Endothelial cell of umbilical vein (primary cell): ENCODE measurements around the gene TCAP. TPM values are rescaled to one million over a fixed set of nuclear protein-coding genes. Genes with fewer than 3 reads are reported as not detected.
"Not testable (repeated sequence)": the region's sequence is repeated elsewhere in the genome, so short reads cannot be mapped to it uniquely, and the experiment has no call there.

ENCODE experiments used
- BruUV-seq: library from RNA; stranded (reverse); fragments of 400-500 nt; replicated peaks from 2 replicates; lab custom pipeline; 2021; lab: Mats Ljungman, UMichigan
- CTCF ChIA-PET: fragments of 300-600, 350-600 bp; sonication (Branson Sonifier 250); formaldehyde crosslinking; loops from one replicate; lab custom pipeline; 2021; ENCODE audit warnings: antibody characterized with exemption, inconsistent platforms; lab: Charles Lee
- POLR2A ChIA-PET: fragments of 300-600, 350-600 bp; sonication (Branson Sonifier 250); formaldehyde crosslinking; loops from one replicate; lab custom pipeline; 2021; ENCODE audit warnings: antibody characterized with exemption, inconsistent platforms; lab: Charles Lee
- DNase-seq: peaks from one replicate; pipeline ENCODE4 v3.0.0-alpha.2; 2011; ENCODE audit warnings: low read depth, low spot score
- FAIRE-seq: peaks from 2 replicates; lab custom pipeline; 2011; peaks lifted over from hg19 to GRCh38; lab: Jason Lieb, UNC
- H2AFZ ChIP-seq: 2 replicates; pipeline ENCODE4 v1.6.0; 2012; ENCODE audit warnings: low read depth, low read length, control low read depth, inconsistent platforms
- H3K27ac ChIP-seq: 2 replicates; pipeline ENCODE4 v1.5.1; 2011; ENCODE audit warnings: low read depth, mild to moderate bottlenecking, control low read depth, low read length, moderate library complexity; ENCODE audit not compliant: insufficient read depth
- H3K27me3 ChIP-seq, 2 experiments: 2 replicates each; pipeline versions ENCODE4 v1.6.0 to v1.6.1; 2011; ENCODE audit warnings: low read length in 2 of 2, mixed read lengths in 1 of 2; ENCODE audit not compliant: control insufficient read depth in 2 of 2, insufficient read depth in 2 of 2
- H3K36me3 ChIP-seq, 2 experiments: 2 replicates in 1 of 2; 3 replicates in 1 of 2; pipeline ENCODE4 v1.5.1; 2011; ENCODE audit warnings: low read length in 2 of 2, mild to moderate bottlenecking in 1 of 2, moderate library complexity in 1 of 2; ENCODE audit not compliant: control insufficient read depth in 2 of 2, insufficient read depth in 2 of 2; ENCODE audit errors: extremely low read depth in 1 of 2
- H3K4me1 ChIP-seq: 3 replicates; pipeline ENCODE4 v1.5.1; 2011; ENCODE audit warnings: mild to moderate bottlenecking, low read length; ENCODE audit not compliant: control insufficient read depth, insufficient read depth; ENCODE audit errors: extremely low read depth
- H3K4me2 ChIP-seq: 2 replicates; pipeline ENCODE4 v1.6.1; 2011; ENCODE audit warnings: low read length, control low read depth, mixed read lengths; ENCODE audit not compliant: insufficient read depth
- H3K4me3 ChIP-seq, 3 experiments: fragments of 200-600 bp in 1 of 3; sonication (generic), shearing (Covaris generic) in 1 of 3; replicated peaks in 1 of 3; 2 replicates each; pipeline ENCODE4 v1.5.1; 2011 to 2016; ENCODE audit warnings: control low read depth in 3 of 3, low read length in 3 of 3, mild to moderate bottlenecking in 2 of 3, inconsistent platforms in 1 of 3, low read depth in 1 of 3, moderate library complexity in 1 of 3; ENCODE audit not compliant: insufficient read depth in 1 of 3
- H3K79me2 ChIP-seq: 2 replicates; pipeline ENCODE4 v1.6.0; 2012; ENCODE audit warnings: low read length, inconsistent platforms; ENCODE audit not compliant: control insufficient read depth, insufficient read depth
- H3K9ac ChIP-seq: replicated peaks from 2 replicates; pipeline ENCODE3; 2011; ENCODE audit warnings: low read length, control low read depth; ENCODE audit not compliant: insufficient read depth; ENCODE audit errors: extremely low read depth
- H3K9me1 ChIP-seq: replicated peaks from 3 replicates; pipeline ENCODE4 v1.6.0; 2011; ENCODE audit warnings: mild to moderate bottlenecking, low read length; ENCODE audit not compliant: control insufficient read depth, insufficient read depth; ENCODE audit errors: extremely low read depth
- H3K9me3 ChIP-seq: replicated peaks from 2 replicates; pipeline ENCODE4 v1.5.1; 2012; ENCODE audit warnings: low read length, inconsistent platforms; ENCODE audit not compliant: control insufficient read depth, insufficient read depth
- H4K20me1 ChIP-seq: replicated peaks from 2 replicates; pipeline ENCODE3; 2011; ENCODE audit warnings: mild to moderate bottlenecking, low read length; ENCODE audit not compliant: control insufficient read depth, insufficient read depth; ENCODE audit errors: extremely low read depth
- EZH2 ChIP-seq: IDR thresholded peaks from 2 replicates; pipeline ENCODE4 v1.6.1; 2012; ENCODE audit warnings: borderline replicate concordance, low read depth, mild to moderate bottlenecking, moderate library complexity, low read length, inconsistent platforms; ENCODE audit not compliant: severe bottlenecking
- FOS ChIP-seq: IDR thresholded peaks from 2 replicates; pipeline ENCODE4 v1.6.1; 2011; ENCODE audit warnings: mild to moderate bottlenecking, low read length, moderate library complexity, borderline replicate concordance; ENCODE audit not compliant: insufficient read depth
- GATA2 ChIP-seq: IDR thresholded peaks from 2 replicates; pipeline ENCODE4 v1.7.0; 2011; ENCODE audit warnings: low read depth, mild to moderate bottlenecking, moderate library complexity, mixed read lengths, low read length; ENCODE audit not compliant: insufficient read length, insufficient read depth
- JUN ChIP-seq: IDR thresholded peaks from 2 replicates; pipeline ENCODE4 v1.6.1; 2011; ENCODE audit warnings: borderline replicate concordance, low read depth; ENCODE audit not compliant: insufficient read length, insufficient read depth
- MYC ChIP-seq: IDR thresholded peaks from one replicate; pipeline ENCODE4 v1.6.1; 2011; ENCODE audit warnings: mild to moderate bottlenecking, low read depth, low read length
- POLR2A ChIP-seq: IDR thresholded peaks from 2 replicates; pipeline ENCODE4 v1.6.1; 2012; ENCODE audit warnings: low read depth, mild to moderate bottlenecking, control low read depth, low read length
- POLR2AphosphoS5 ChIP-seq: IDR thresholded peaks from 2 replicates; pipeline ENCODE4 v1.6.1; 2012; ENCODE audit warnings: low read depth, mild to moderate bottlenecking, control low read depth, low read length, moderate library complexity; ENCODE audit not compliant: insufficient read depth
- dilution Hi-C: fragments of 300-500 bp; cut with MboI; formaldehyde crosslinking; loops from one replicate; pipeline ENCODE4 v1.15.0; 2019; ENCODE audit warnings: low sequenced_read_pairs; ENCODE audit not compliant: extremely low pct_ligation_motif_present
- intact Hi-C: fragments of 100-400 bp; cut with micrococcal nuclease; formaldehyde crosslinking; loops from one replicate; pipeline ENCODE4 v1.10.0; 2022
- polyA plus RNA-seq, 4 experiments: library from polyadenylated mRNA; depleted of rRNA in 3 of 4; stranded (reverse) in 3 of 4; unstranded in 1 of 4; fragments of >200 nt; gene quantifications; 2 replicates each; pipeline versions ENCODE4 v1.2.1 to v1.2.3, GENCODE V29; 2011 to 2012; ENCODE audit warnings: missing spikeins in 1 of 4
- total RNA-seq: library from RNA; stranded (reverse); gene quantifications from 2 replicates; pipeline ENCODE4 v1.2.3, GENCODE V29; 2021
- TF ChIP-seq, protein P1 (sequence below): IDR thresholded peaks from 2 replicates; pipeline ENCODE4 v1.6.1; 2011; ENCODE audit not compliant: insufficient read depth, insufficient read length
- TF ChIP-seq, protein P2 (sequence below), 2 donors: IDR thresholded peaks; 1 replicate in 1 of 2; 2 replicates in 1 of 2; pipeline ENCODE4 v1.5.1; 2011; ENCODE audit warnings: low read length in 2 of 2, mild to moderate bottlenecking in 2 of 2, moderate library complexity in 2 of 2, control low read depth in 1 of 2, inconsistent platforms in 1 of 2, low read depth in 1 of 2; ENCODE audit not compliant: insufficient read depth in 1 of 2; ENCODE audit errors: extremely low read depth in 1 of 2

TCAP gene
- total and polyA plus RNA-seq, 2 donors (not counting 3 experiments of a cell fraction or from before 2014, with no cell fraction given) = 0.51 to 0.93 TPM

GRCh38 chr17:39697961-39698360 lies 32.8 kb downstream of the TCAP start:
- dilution Hi-C loops = no loop called here
- no peaks in the 10 kb centered on the region for H3K4me1 ChIP-seq
- no peaks in the 10 kb centered on the region for H3K36me3 ChIP-seq
- FAIRE-seq (no peak), DNase-seq (no peak)
- intact Hi-C loops = no loop called here
- H3K4me2 ChIP-seq = no peak overlapping the region
- ChIA-PET POLR2A (no interaction called here), CTCF (no interaction called here)
- H3K27me3 ChIP-seq = peaks cover 0 to 2% of the 10 kb centered on the region in 2 experiments
- H2AFZ ChIP-seq = no peak overlapping the region
- no peaks in the 10 kb centered on the region for H3K9me3 ChIP-seq
- H3K79me2 ChIP-seq = no peaks in the 10 kb centered on the region
- TF ChIP-seq POLR2AphosphoS5 (no peak), POLR2A (no peak), EZH2 (no peak), GATA2 (no peak), FOS (no peak), MYC (no peak), JUN (no peak)
- TF ChIP-seq, protein P1, sequence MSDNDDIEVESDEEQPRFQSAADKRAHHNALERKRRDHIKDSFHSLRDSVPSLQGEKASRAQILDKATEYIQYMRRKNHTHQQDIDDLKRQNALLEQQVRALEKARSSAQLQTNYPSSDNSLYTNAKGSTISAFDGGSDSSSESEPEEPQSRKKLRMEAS = no peak
- TF ChIP-seq, protein P2, sequence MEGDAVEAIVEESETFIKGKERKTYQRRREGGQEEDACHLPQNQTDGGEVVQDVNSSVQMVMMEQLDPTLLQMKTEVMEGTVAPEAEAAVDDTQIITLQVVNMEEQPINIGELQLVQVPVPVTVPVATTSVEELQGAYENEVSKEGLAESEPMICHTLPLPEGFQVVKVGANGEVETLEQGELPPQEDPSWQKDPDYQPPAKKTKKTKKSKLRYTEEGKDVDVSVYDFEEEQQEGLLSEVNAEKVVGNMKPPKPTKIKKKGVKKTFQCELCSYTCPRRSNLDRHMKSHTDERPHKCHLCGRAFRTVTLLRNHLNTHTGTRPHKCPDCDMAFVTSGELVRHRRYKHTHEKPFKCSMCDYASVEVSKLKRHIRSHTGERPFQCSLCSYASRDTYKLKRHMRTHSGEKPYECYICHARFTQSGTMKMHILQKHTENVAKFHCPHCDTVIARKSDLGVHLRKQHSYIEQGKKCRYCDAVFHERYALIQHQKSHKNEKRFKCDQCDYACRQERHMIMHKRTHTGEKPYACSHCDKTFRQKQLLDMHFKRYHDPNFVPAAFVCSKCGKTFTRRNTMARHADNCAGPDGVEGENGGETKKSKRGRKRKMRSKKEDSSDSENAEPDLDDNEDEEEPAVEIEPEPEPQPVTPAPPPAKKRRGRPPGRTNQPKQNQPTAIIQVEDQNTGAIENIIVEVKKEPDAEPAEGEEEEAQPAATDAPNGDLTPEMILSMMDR (IDR thresholded peaks at IDR 0.05; ENCODE audit: extremely low read depth in 1 of 2, insufficient read depth in 1 of 2, low read depth in 1 of 2, low read length in 2 of 2) = no peak
- H3K9ac ChIP-seq = no peak overlapping the region
- no peak overlapping the region for H3K4me3 ChIP-seq
- no peaks in the 10 kb centered on the region for H4K20me1 ChIP-seq
- BruUV-seq = no TSS peak
- H3K27ac ChIP-seq = no peak overlapping the region
- H3K9me1 ChIP-seq = no peaks in the 10 kb centered on the region

GRCh38 chr17:39699157-39699817 lies 34.1 kb downstream of the TCAP start:
- H3K9ac ChIP-seq = peak overlapping the region; percentile 39
- H4K20me1 ChIP-seq, H3K36me3 ChIP-seq, H3K27me3 ChIP-seq, FAIRE-seq, DNase-seq, H3K79me2 ChIP-seq, H3K27ac ChIP-seq, H3K9me1 ChIP-seq, POLR2A ChIA-PET, dilution Hi-C loops, intact Hi-C loops, BruUV-seq, H3K4me1 ChIP-seq, H3K9me3 ChIP-seq: not testable (repeated sequence)
- peak overlapping the region; percentile 44 to 58 (median 52) for H3K4me3 ChIP-seq
- CTCF ChIA-PET = interaction anchor here (0.9 to 2.3 kb wide), 11 partner anchors 11 to 77 kb away, joined by 3 to 20 read pairs (median 4); partner anchors contain the start of genes MIEN1, PGAP3 and PNMT
- peak overlapping the region; percentile 73 for H3K4me2 ChIP-seq
- peak overlapping the region; percentile 10 for H2AFZ ChIP-seq
